ENCODE data around the gene CLK3. TPM values are rescaled to one million over a fixed set of nuclear protein-coding genes. Genes with fewer than 3 reads are reported as not detected.

Gene CLK3
- total RNA-seq, 1 donor from 2014 or later: 65.8 TPM

DNA sequence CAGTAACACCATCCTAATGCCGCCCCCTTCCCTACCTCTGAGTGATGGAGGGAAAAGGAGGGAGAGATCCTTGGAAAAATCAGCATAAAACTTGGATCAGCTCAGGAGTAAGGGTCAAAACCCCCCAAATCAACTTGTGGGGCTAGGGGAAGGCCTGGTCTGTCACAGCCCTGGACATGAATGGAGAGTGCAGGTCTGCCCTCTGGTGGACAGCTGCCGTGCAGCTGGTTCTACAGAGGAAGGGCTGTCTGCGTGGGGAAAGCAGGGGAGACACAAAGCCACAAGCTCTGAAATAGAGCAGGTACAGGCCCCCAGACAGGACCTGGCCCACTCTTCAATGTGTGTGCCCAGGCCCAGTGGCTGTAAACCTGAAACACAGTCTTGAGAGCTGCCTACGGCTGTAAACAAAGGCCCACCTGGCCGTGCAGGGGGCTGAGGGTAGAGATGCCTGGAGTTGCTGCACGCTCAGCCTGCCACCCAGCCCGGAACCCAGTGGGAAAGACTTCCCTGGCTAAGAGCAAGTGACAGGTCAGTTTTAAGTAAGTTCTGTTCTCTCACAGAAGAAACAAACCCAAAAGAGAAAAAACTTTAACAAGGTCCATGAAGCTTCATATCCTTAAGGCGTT is 16.4 kb downstream of the CLK3 start:
- FAIRE-seq (no peak), DNase-seq (ENCODE audit: low read depth) (no peak)
- no peaks in the 10 kb centered on the region for H3K27me3 Mint-ChIP-seq (ENCODE audit: low read depth, unreplicated experiment)
- H3K36me3 Mint-ChIP-seq (ENCODE audit: low read depth, unreplicated experiment): peaks cover 12% of the 10 kb centered on the region
- no peaks in the 10 kb centered on the region for H3K9me3 Mint-ChIP-seq (ENCODE audit: unreplicated experiment)
- H3K4me1 ChIP-seq (ENCODE audit: insufficient read depth, low read length): no peaks in the 10 kb centered on the region
- H3K4me3 Mint-ChIP-seq (ENCODE audit: unreplicated experiment): no peak overlapping the region
- no peak overlapping the region for H3K27ac ChIP-seq (ENCODE audit: low read depth, low read length)
- no peaks in the 10 kb centered on the region for H3K9me3 ChIP-seq (ENCODE audit: insufficient read depth, low read depth, low read length)
- no peak overlapping the region for H3K4me2 ChIP-seq (ENCODE audit: low read length)
- H2AFZ ChIP-seq (ENCODE audit: low read depth, low read length): no peak overlapping the region
- H3K27me3 ChIP-seq (ENCODE audit: insufficient read depth, low read length): no peaks in the 10 kb centered on the region
- H3K27ac Mint-ChIP-seq (ENCODE audit: unreplicated experiment): no peak overlapping the region
- no peak overlapping the region for H3K4me3 ChIP-seq (ENCODE audit: insufficient read depth, low read depth, low read length)
- H3K4me1 Mint-ChIP-seq (ENCODE audit: low read depth, unreplicated experiment): no peaks in the 10 kb centered on the region
- H3K9ac ChIP-seq (ENCODE audit: low read length): no peak overlapping the region
- peaks cover 32% of the 10 kb centered on the region for H3K36me3 ChIP-seq (ENCODE audit: insufficient read depth, low read length)
- H4K20me1 ChIP-seq (ENCODE audit: insufficient read depth, low read length): peaks cover 89% of the 10 kb centered on the region
- TF ChIP-seq, protein P1, sequence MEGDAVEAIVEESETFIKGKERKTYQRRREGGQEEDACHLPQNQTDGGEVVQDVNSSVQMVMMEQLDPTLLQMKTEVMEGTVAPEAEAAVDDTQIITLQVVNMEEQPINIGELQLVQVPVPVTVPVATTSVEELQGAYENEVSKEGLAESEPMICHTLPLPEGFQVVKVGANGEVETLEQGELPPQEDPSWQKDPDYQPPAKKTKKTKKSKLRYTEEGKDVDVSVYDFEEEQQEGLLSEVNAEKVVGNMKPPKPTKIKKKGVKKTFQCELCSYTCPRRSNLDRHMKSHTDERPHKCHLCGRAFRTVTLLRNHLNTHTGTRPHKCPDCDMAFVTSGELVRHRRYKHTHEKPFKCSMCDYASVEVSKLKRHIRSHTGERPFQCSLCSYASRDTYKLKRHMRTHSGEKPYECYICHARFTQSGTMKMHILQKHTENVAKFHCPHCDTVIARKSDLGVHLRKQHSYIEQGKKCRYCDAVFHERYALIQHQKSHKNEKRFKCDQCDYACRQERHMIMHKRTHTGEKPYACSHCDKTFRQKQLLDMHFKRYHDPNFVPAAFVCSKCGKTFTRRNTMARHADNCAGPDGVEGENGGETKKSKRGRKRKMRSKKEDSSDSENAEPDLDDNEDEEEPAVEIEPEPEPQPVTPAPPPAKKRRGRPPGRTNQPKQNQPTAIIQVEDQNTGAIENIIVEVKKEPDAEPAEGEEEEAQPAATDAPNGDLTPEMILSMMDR (IDR thresholded peaks at IDR 0.05; ENCODE audit: insufficient read depth, low read depth, low read length): peak; percentile 90
- TF ChIP-seq EZH2 (IDR thresholded peaks at IDR 0.05; ENCODE audit: insufficient read depth, low read length): no peak
- H3K79me2 ChIP-seq (ENCODE audit: insufficient read depth, low read length): no peaks in the 10 kb centered on the region

DNA sequence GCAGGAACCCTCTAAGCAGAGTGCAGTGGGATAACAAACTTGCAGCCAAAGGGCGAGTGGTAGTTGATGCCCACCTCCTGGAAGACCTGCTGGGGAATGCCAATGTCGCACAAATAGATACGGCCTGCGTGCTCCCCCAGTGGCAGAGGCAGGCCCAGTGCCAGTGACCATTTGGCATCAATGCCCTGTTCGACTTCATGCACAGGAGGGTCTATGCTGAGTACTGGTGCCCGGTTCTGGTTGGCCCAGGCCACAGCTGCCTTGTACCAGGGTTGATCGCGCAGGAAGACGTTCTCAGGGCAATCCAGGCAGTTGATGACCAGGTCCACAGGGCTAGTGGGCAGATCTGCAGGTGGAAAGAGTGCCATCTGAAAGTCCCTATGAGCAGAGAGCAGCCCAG is 17.0 kb downstream of the CLK3 start:
- Histone ChIP-seq H3K4me1 (ENCODE audit: insufficient read depth, low read length) (no peaks in the 10 kb centered on the region), H3K4me2 (ENCODE audit: low read length) (no peak overlapping the region), H3K79me2 (ENCODE audit: insufficient read depth, low read length) (no peaks in the 10 kb centered on the region), H3K4me3 (ENCODE audit: insufficient read depth, low read depth, low read length) (no peak overlapping the region), H3K36me3 (ENCODE audit: insufficient read depth, low read length) (peaks cover 27% of the 10 kb centered on the region), H3K27ac (ENCODE audit: low read depth, low read length) (no peak overlapping the region), H2AFZ (ENCODE audit: low read depth, low read length) (no peak overlapping the region), H3K9me3 (ENCODE audit: insufficient read depth, low read depth, low read length) (no peaks in the 10 kb centered on the region), H3K9ac (ENCODE audit: low read length) (no peak overlapping the region), H3K27me3 (ENCODE audit: insufficient read depth, low read length) (no peaks in the 10 kb centered on the region), H4K20me1 (ENCODE audit: insufficient read depth, low read length) (peaks cover 87% of the 10 kb centered on the region)
- Mint-ChIP-seq H3K27ac (ENCODE audit: unreplicated experiment) (no peak overlapping the region), H3K4me1 (ENCODE audit: low read depth, unreplicated experiment) (no peaks in the 10 kb centered on the region), H3K27me3 (ENCODE audit: low read depth, unreplicated experiment) (no peaks in the 10 kb centered on the region), H3K36me3 (ENCODE audit: low read depth, unreplicated experiment) (peaks cover 8% of the 10 kb centered on the region), H3K9me3 (ENCODE audit: unreplicated experiment) (no peaks in the 10 kb centered on the region), H3K4me3 (ENCODE audit: unreplicated experiment) (no peak overlapping the region)
- DNase-seq (ENCODE audit: low read depth) (no peak), FAIRE-seq (no peak)
- TF ChIP-seq, protein P1 (IDR thresholded peaks at IDR 0.05; ENCODE audit: insufficient read depth, low read depth, low read length): no peak
- TF ChIP-seq EZH2 (IDR thresholded peaks at IDR 0.05; ENCODE audit: insufficient read depth, low read length): no peak

DNA sequence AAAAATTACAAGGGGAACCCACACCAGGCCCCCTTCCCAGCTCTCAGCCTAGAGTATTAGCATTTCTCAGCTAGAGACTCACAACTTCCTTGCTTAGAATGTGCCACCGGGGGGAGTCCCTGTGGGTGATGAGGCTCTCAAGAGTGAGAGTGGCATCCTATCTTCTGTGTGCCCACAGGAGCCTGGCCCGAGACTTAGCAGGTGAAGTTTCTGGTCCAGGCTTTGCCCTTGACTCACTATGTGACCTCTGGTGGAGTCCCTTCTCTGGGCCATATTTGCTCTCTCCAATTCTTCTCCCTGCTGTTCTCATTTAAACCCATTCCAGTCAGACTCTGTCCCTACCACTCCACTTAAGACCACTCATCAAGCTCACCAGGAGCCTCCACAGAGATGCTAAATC is 18.1 kb downstream of the CLK3 start:
- Mint-ChIP-seq H3K27me3 (ENCODE audit: low read depth, unreplicated experiment) (no peaks in the 10 kb centered on the region), H3K36me3 (ENCODE audit: low read depth, unreplicated experiment) (peaks cover 4% of the 10 kb centered on the region), H3K27ac (ENCODE audit: unreplicated experiment) (no peak overlapping the region), H3K4me1 (ENCODE audit: low read depth, unreplicated experiment) (no peaks in the 10 kb centered on the region), H3K4me3 (ENCODE audit: unreplicated experiment) (no peak overlapping the region), H3K9me3 (ENCODE audit: unreplicated experiment) (no peaks in the 10 kb centered on the region)
- DNase-seq (ENCODE audit: low read depth) (no peak), FAIRE-seq (no peak)
- Histone ChIP-seq H3K4me3 (ENCODE audit: insufficient read depth, low read depth, low read length) (no peak overlapping the region), H3K9ac (ENCODE audit: low read length) (no peak overlapping the region), H3K27me3 (ENCODE audit: insufficient read depth, low read length) (no peaks in the 10 kb centered on the region), H3K79me2 (ENCODE audit: insufficient read depth, low read length) (no peaks in the 10 kb centered on the region), H3K9me3 (ENCODE audit: insufficient read depth, low read depth, low read length) (no peaks in the 10 kb centered on the region), H2AFZ (ENCODE audit: low read depth, low read length) (no peak overlapping the region), H3K36me3 (ENCODE audit: insufficient read depth, low read length) (peaks cover 18% of the 10 kb centered on the region), H3K27ac (ENCODE audit: low read depth, low read length) (no peak overlapping the region), H4K20me1 (ENCODE audit: insufficient read depth, low read length) (peaks cover 80% of the 10 kb centered on the region), H3K4me1 (ENCODE audit: insufficient read depth, low read length) (no peaks in the 10 kb centered on the region), H3K4me2 (ENCODE audit: low read length) (no peak overlapping the region)
- no peak for TF ChIP-seq EZH2 (IDR thresholded peaks at IDR 0.05; ENCODE audit: insufficient read depth, low read length)
- TF ChIP-seq, protein P1 (IDR thresholded peaks at IDR 0.05; ENCODE audit: insufficient read depth, low read depth, low read length): no peak
